SJCRH30 (cell line): ENCODE data around the gene KCTD21. TPM values are rescaled to one million over a fixed set of nuclear protein-coding genes. Genes with fewer than 3 reads are reported as not detected.

Experiments used
- DNase-seq, 2 experiments: peaks; one replicate each; pipeline ENCODE4 v3.0.0-alpha.2; 2015 to 2020
- H3K27ac ChIP-seq: fragments of 250-450 bp; sonication (Bioruptor Pico); 2 replicates; pipeline ENCODE4 v1.5.1; 2020; ENCODE audit warnings: mild to moderate bottlenecking, moderate library complexity
- H3K27me3 ChIP-seq: fragments of 250-450 bp; sonication (Bioruptor Pico); 2 replicates; pipeline ENCODE4 v1.5.1; 2020; ENCODE audit warnings: mild to moderate bottlenecking, moderate library complexity
- H3K36me3 ChIP-seq: fragments of 250-450 bp; sonication (Bioruptor Pico); 2 replicates; pipeline ENCODE4 v1.5.1; 2020; ENCODE audit warnings: mild to moderate bottlenecking, moderate library complexity
- H3K4me1 ChIP-seq: fragments of 250-450 bp; sonication (Bioruptor Pico); 2 replicates; pipeline ENCODE4 v1.5.1; 2020; ENCODE audit warnings: mild to moderate bottlenecking, moderate library complexity
- H3K4me3 ChIP-seq: fragments of 250-450 bp; sonication (Bioruptor Pico); 2 replicates; pipeline ENCODE4 v1.5.1; 2020; ENCODE audit warnings: mild to moderate bottlenecking, moderate library complexity
- H3K9me3 ChIP-seq: fragments of 250-450 bp; sonication (Bioruptor Pico); replicated peaks from 2 replicates; pipeline ENCODE4 v1.5.1; 2020; ENCODE audit warnings: mild to moderate bottlenecking, moderate library complexity
- total RNA-seq: library from RNA; depleted of rRNA; stranded (reverse); fragments of >200 nt; shearing (Covaris generic); gene quantifications from 2 replicates; pipeline ENCODE4 v1.2.3, GENCODE V29; 2014

KCTD21 gene
- total RNA-seq, 1 experiment from 2014 or later, result 2.2 TPM

- H3K4me1 ChIP-seq, result no peaks in the 10 kb centered on the region; the same call in 1 of the 2 replicates
- H3K27me3 ChIP-seq, result no peaks in the 10 kb centered on the region
- H3K27ac ChIP-seq, result no peak overlapping the region
- H3K9me3 ChIP-seq, result no peaks in the 10 kb centered on the region
- DNase-seq, result no peak
- no peaks in the 10 kb centered on the region for H3K36me3 ChIP-seq
- no peak overlapping the region for H3K4me3 ChIP-seq
Measured at GRCh38 chr11:78160557-78160956, 27.9 kb downstream of the KCTD21 start.

- no peaks in the 10 kb centered on the region for H3K27me3 ChIP-seq
- H3K9me3 ChIP-seq, result no peaks in the 10 kb centered on the region
- H3K4me1 ChIP-seq, result no peaks in the 10 kb centered on the region; the same call in 1 of the 2 replicates
- no peak overlapping the region for H3K27ac ChIP-seq
- H3K36me3 ChIP-seq, result no peaks in the 10 kb centered on the region
- no peak overlapping the region for H3K4me3 ChIP-seq
- no peak for DNase-seq
Measured at GRCh38 chr11:78158987-78159652, 29.3 kb downstream of the KCTD21 start.

GRCh38 chr11:78156127-78156844, 32.1 kb downstream of the KCTD21 start:
- DNase-seq, result no peak
- Histone ChIP-seq H3K36me3 (no peaks in the 10 kb centered on the region), H3K4me1 (no peaks in the 10 kb centered on the region), H3K27ac (no peak overlapping the region), H3K4me3 (no peak overlapping the region), H3K9me3 (no peaks in the 10 kb centered on the region), H3K27me3 (no peaks in the 10 kb centered on the region)

- no peak for DNase-seq
Measured at GRCh38 chr11:78151804-78152203, 36.6 kb downstream of the KCTD21 start.

GRCh38 chr11:78150754-78151153, 37.7 kb downstream of the KCTD21 start:
- H3K27ac ChIP-seq, result no peak overlapping the region
- H3K36me3 ChIP-seq, result no peaks in the 10 kb centered on the region
- H3K9me3 ChIP-seq, result no peaks in the 10 kb centered on the region
- H3K27me3 ChIP-seq, result no peaks in the 10 kb centered on the region
- DNase-seq, result no peak
- no peaks in the 10 kb centered on the region for H3K4me1 ChIP-seq
- no peak overlapping the region for H3K4me3 ChIP-seq

More at GRCh38 chr11:78151804-78152203, 36.6 kb downstream of the KCTD21 start:
- Histone ChIP-seq H3K27ac (no peak overlapping the region), H3K9me3 (no peaks in the 10 kb centered on the region), H3K27me3 (no peaks in the 10 kb centered on the region), H3K4me1 (no peaks in the 10 kb centered on the region), H3K36me3 (no peaks in the 10 kb centered on the region), H3K4me3 (no peak overlapping the region)

GRCh38 chr11:78150346-78150745, 38.1 kb downstream of the KCTD21 start:
- no peaks in the 10 kb centered on the region for H3K9me3 ChIP-seq

GRCh38 chr11:78149646-78150045, 38.8 kb downstream of the KCTD21 start:
- Histone ChIP-seq H3K4me3 (no peak overlapping the region), H3K9me3 (no peaks in the 10 kb centered on the region), H3K4me1 (no peaks in the 10 kb centered on the region), H3K27me3 (no peaks in the 10 kb centered on the region), H3K27ac (no peak overlapping the region), H3K36me3 (no peaks in the 10 kb centered on the region)
- no peak for DNase-seq

More at GRCh38 chr11:78150346-78150745, 38.1 kb downstream of the KCTD21 start:
- no peak overlapping the region for H3K27ac ChIP-seq
- H3K27me3 ChIP-seq, result no peaks in the 10 kb centered on the region
- H3K36me3 ChIP-seq, result no peaks in the 10 kb centered on the region
- DNase-seq, result no peak
- H3K4me3 ChIP-seq, result no peak overlapping the region
- H3K4me1 ChIP-seq, result no peaks in the 10 kb centered on the region

GRCh38 chr11:78147807-78148206, 40.6 kb downstream of the KCTD21 start:
- no peak for DNase-seq
- H3K4me3 ChIP-seq, result no peak overlapping the region
- H3K27ac ChIP-seq, result no peak overlapping the region
- H3K4me1 ChIP-seq, result no peaks in the 10 kb centered on the region
- H3K36me3 ChIP-seq, result no peaks in the 10 kb centered on the region
- no peaks in the 10 kb centered on the region for H3K9me3 ChIP-seq
- no peaks in the 10 kb centered on the region for H3K27me3 ChIP-seq

GRCh38 chr11:78145511-78146025, 42.9 kb downstream of the KCTD21 start:
- H3K9me3 ChIP-seq, result no peaks in the 10 kb centered on the region
- H3K27me3 ChIP-seq, result no peaks in the 10 kb centered on the region
- H3K27ac ChIP-seq, result no peak overlapping the region
- no peak overlapping the region for H3K4me3 ChIP-seq
- H3K4me1 ChIP-seq, result no peaks in the 10 kb centered on the region
- peak in 1 of 2 experiments; percentile 11 for DNase-seq
- no peaks in the 10 kb centered on the region for H3K36me3 ChIP-seq

- H3K36me3 ChIP-seq, result no peaks in the 10 kb centered on the region; the same call in 1 of the 2 replicates
- H3K9me3 ChIP-seq, result no peaks in the 10 kb centered on the region
- H3K4me1 ChIP-seq, result no peaks in the 10 kb centered on the region
- no peak for DNase-seq
- H3K27me3 ChIP-seq, result no peaks in the 10 kb centered on the region
- no peak overlapping the region for H3K27ac ChIP-seq
- H3K4me3 ChIP-seq, result peak overlapping the region; percentile 63
Measured at GRCh38 chr11:78140392-78141077, 47.9 kb downstream of the KCTD21 start.

- H3K36me3 ChIP-seq, result peaks cover 6% of the 10 kb centered on the region
- peak; percentile 95 for DNase-seq
- H3K9me3 ChIP-seq, result no peaks in the 10 kb centered on the region
Measured at GRCh38 chr11:78139422-78140391, 48.7 kb downstream of the KCTD21 start, which contains the start of gene ALG8. Gene ALG8, minus strand, starts transcription at chr11:78139626. Its CDS starts 38 bp downstream, at chr11:78139588.

GRCh38 chr11:78138694-78139421, 49.6 kb downstream of the KCTD21 start:
- H3K27ac ChIP-seq, result peak overlapping the region; percentile 67
- H3K27me3 ChIP-seq, result no peaks in the 10 kb centered on the region
- peak in 1 of 2 experiments; percentile 33 for DNase-seq
- H3K4me1 ChIP-seq, result no peaks in the 10 kb centered on the region
- H3K4me3 ChIP-seq, result peak overlapping the region; percentile 63
- H3K36me3 ChIP-seq, result peaks cover 10% of the 10 kb centered on the region
- no peaks in the 10 kb centered on the region for H3K9me3 ChIP-seq

More at GRCh38 chr11:78139422-78140391, 48.7 kb downstream of the KCTD21 start, which contains the start of gene ALG8:
- no peaks in the 10 kb centered on the region for H3K27me3 ChIP-seq
- peak within 1 kb of the TSS; percentile 63 for H3K4me3 ChIP-seq
- H3K27ac ChIP-seq, result peak within 1 kb of the TSS; percentile 67
- H3K4me1 ChIP-seq, result no peaks in the 10 kb centered on the region

GRCh38 chr11:78138291-78138690, 50.1 kb downstream of the KCTD21 start:
- Histone ChIP-seq H3K9me3 (no peaks in the 10 kb centered on the region), H3K4me1 (no peaks in the 10 kb centered on the region), H3K36me3 (peaks cover 10% of the 10 kb centered on the region), H3K27me3 (no peaks in the 10 kb centered on the region), H3K27ac (no peak overlapping the region), H3K4me3 (no peak overlapping the region)
- DNase-seq, result no peak
